Lung (tissue), 12 donors: ENCODE results near the gene NOTO. TPM values are rescaled to one million over a fixed set of nuclear protein-coding genes. Genes with fewer than 3 reads are reported as not detected.

Source experiments
- ATAC-seq: fragments of 200-7000 bp; cut with Tn5 transposase; one replicate; pipeline ENCODE4 v1.9.1; 2020; ENCODE audit warnings: moderate number of reproducible peaks; ENCODE audit not compliant: insufficient read depth, low FRiP score
- DNase-seq, 3 donors: peaks; one replicate each; pipeline ENCODE4 v3.0.0-alpha.2; 2013 to 2017
- H3K27ac ChIP-seq, 2 donors: one replicate each; pipeline ENCODE4 v1.5.1; 2013; ENCODE audit warnings: mild to moderate bottlenecking in 2 of 2, moderate library complexity in 2 of 2, control low read depth in 1 of 2, inconsistent platforms in 1 of 2, low read depth in 1 of 2, low read length in 1 of 2
- H3K27me3 ChIP-seq, 3 donors: one replicate each; pipeline ENCODE4 v1.5.1; 2013; ENCODE audit warnings: low read length in 2 of 3; ENCODE audit not compliant: control insufficient read depth in 3 of 3, insufficient read depth in 3 of 3
- H3K36me3 ChIP-seq, 4 donors: one replicate each; pipeline ENCODE4 v1.5.1; 2013; ENCODE audit warnings: low read length in 4 of 4, mild to moderate bottlenecking in 1 of 4, moderate library complexity in 1 of 4; ENCODE audit not compliant: control insufficient read depth in 4 of 4, insufficient read depth in 4 of 4
- H3K4me1 ChIP-seq, 5 donors: one replicate each; pipeline ENCODE4 v1.5.1; 2013; ENCODE audit warnings: low read length in 5 of 5, mild to moderate bottlenecking in 2 of 5, moderate library complexity in 1 of 5; ENCODE audit not compliant: control insufficient read depth in 5 of 5, insufficient read depth in 5 of 5
- H3K4me3 ChIP-seq: one replicate; pipeline ENCODE4 v1.5.1; 2013; ENCODE audit warnings: mild to moderate bottlenecking, control low read depth, moderate library complexity
- H3K9ac ChIP-seq, 2 donors: one replicate each; pipeline ENCODE4 v1.5.1; 2013; ENCODE audit warnings: low read length in 2 of 2, control low read depth in 1 of 2; ENCODE audit not compliant: insufficient read depth in 1 of 2
- H3K9me3 ChIP-seq, 4 donors: one replicate each; pipeline ENCODE4 v1.5.1; 2013; ENCODE audit warnings: low read length in 3 of 4, mild to moderate bottlenecking in 1 of 4, moderate library complexity in 1 of 4; ENCODE audit not compliant: control insufficient read depth in 4 of 4, insufficient read depth in 3 of 4
- CTCF ChIP-seq: IDR thresholded peaks from 2 replicates; pipeline ENCODE4 v1.5.1; 2012; ENCODE audit warnings: mild to moderate bottlenecking; ENCODE audit errors: control extremely low read depth, extremely low read depth
- WGBS, 2 donors: extraction: QIAGEN DNeasy Blood & Tissue Kit; methylation state at CpG; one replicate each; pipeline ENCODE4 v1.1.7; 2013; 5-methylcytosine and 5-hydroxymethylcytosine counted together
- polyA plus RNA-seq, 2 donors: library from polyadenylated mRNA; stranded (reverse); fragments of 200-250 nt; gene quantifications; one replicate each; pipeline ENCODE4 v1.2.1, GENCODE V29; 2013
- total RNA-seq, 2 donors: library from RNA; depleted of rRNA in 1 of 2; stranded (reverse); fragments of >200 nt in 1 of 2; gene quantifications; one replicate each; pipeline ENCODE4 v1.2.1, GENCODE V29; 2014 to 2021
- donor health status: control.
- donor health status: control.
- donor health status: Bipolar disorder and iron deficiency.
- donor health status: healthy.
- donor health status: DM: yes; HTN: yes; CAD: no.

NOTO gene
- total and polyA plus RNA-seq, 4 donors = not detected

GRCh38 chr2:73255907-73256617 lies 53.7 kb downstream of the NOTO start:
- Histone ChIP-seq H3K27me3 (no peaks in the 10 kb centered on the region), H3K9me3 (no peaks in the 10 kb centered on the region), H3K4me3 (no peak overlapping the region), H3K36me3 (peaks cover 11 to 30% (median 24%) of the 10 kb centered on the region in 4 donors), H3K4me1 (peaks cover 0 to 3% (median 0%) of the 10 kb centered on the region in 5 donors), H3K9ac (no peak overlapping the region), H3K27ac (no peak overlapping the region)
- TF ChIP-seq CTCF = no peak
- DNase-seq = no peak
- WGBS, 2 donors = 72 to 90% methylated on average over 5 of the region's 5 CpGs
- ATAC-seq = no peak

- H3K27ac ChIP-seq = no peak overlapping the region
- no peaks in the 10 kb centered on the region for H3K9me3 ChIP-seq
- ATAC-seq = no peak
- H3K4me1 ChIP-seq = peaks cover 0 to 3% (median 0%) of the 10 kb centered on the region in 5 donors
- H3K4me3 ChIP-seq = no peak overlapping the region
- peaks cover 11 to 27% (median 21%) of the 10 kb centered on the region in 4 donors for H3K36me3 ChIP-seq
- no peak for TF ChIP-seq CTCF
- no peaks in the 10 kb centered on the region for H3K27me3 ChIP-seq
- WGBS, 2 donors = 34 to 73% methylated on average over 1 of the region's 1 CpG
- no peak overlapping the region for H3K9ac ChIP-seq
- DNase-seq = no peak
These were observed 54.2 kb downstream of the NOTO start for GRCh38 chr2:73256618-73256922.

- no peak overlapping the region for H3K9ac ChIP-seq
- H3K4me1 ChIP-seq = peaks cover 0 to 3% (median 0%) of the 10 kb centered on the region in 5 donors
- WGBS, 2 donors = 96 to 98% methylated on average over 2 of the region's 2 CpGs
- no peak for DNase-seq
- H3K36me3 ChIP-seq = peaks cover 8 to 24% (median 20%) of the 10 kb centered on the region in 4 donors
- no peaks in the 10 kb centered on the region for H3K9me3 ChIP-seq
- H3K27ac ChIP-seq = no peak overlapping the region
- ATAC-seq = no peak
- H3K4me3 ChIP-seq = no peak overlapping the region
- no peak for TF ChIP-seq CTCF
- no peaks in the 10 kb centered on the region for H3K27me3 ChIP-seq
These were observed 54.6 kb downstream of the NOTO start for GRCh38 chr2:73257021-73257420.
